PFSK-1 (cell line): Measurements from ENCODE around the gene TMEM19.

Experiments used
- FOXP2 ChIP-seq: optimal IDR thresholded peaks from 2 replicates; pipeline ENCODE3; 2011; ENCODE audit warnings: borderline replicate concordance, control low read depth, inconsistent platforms; ENCODE audit not compliant: insufficient read depth; ENCODE audit errors: extremely low read length, extremely low read depth
- POLR2AphosphoS5 ChIP-seq: IDR thresholded peaks from 2 replicates; pipeline ENCODE4 v1.6.1; 2012; ENCODE audit warnings: low read depth, mild to moderate bottlenecking, control low read depth, low read length, moderate library complexity
- REST ChIP-seq, 2 experiments: IDR thresholded peaks; 2 replicates each; pipeline versions ENCODE4 v1.6.1 to v1.8.0; 2011 to 2012; ENCODE audit warnings: low read depth in 2 of 2, low read length in 2 of 2, control low read depth in 1 of 2, inconsistent platforms in 1 of 2, mild to moderate bottlenecking in 1 of 2, moderate library complexity in 1 of 2; ENCODE audit not compliant: insufficient read depth in 1 of 2
- SIN3A ChIP-seq: IDR thresholded peaks from 2 replicates; pipeline ENCODE4 v1.6.1; 2012; ENCODE audit warnings: mild to moderate bottlenecking, low read length, moderate library complexity, borderline replicate concordance; ENCODE audit not compliant: insufficient read depth
- TAF1 ChIP-seq: IDR thresholded peaks from 2 replicates; pipeline ENCODE4 v1.6.1; 2012; ENCODE audit warnings: low read length, control low read depth, borderline replicate concordance; ENCODE audit not compliant: insufficient read depth

Gene TMEM19

GRCh38 chr12:71648537-71648936 lies 37.3 kb upstream of the TMEM19 start:
- no peak for TF ChIP-seq TAF1
- no peak for TF ChIP-seq FOXP2
- no peak for TF ChIP-seq REST (IDR thresholded peaks at IDR 0.05; ENCODE audit: insufficient read depth in 1 of 2, low read depth in 2 of 2, low read length in 2 of 2)
- no peak for TF ChIP-seq POLR2AphosphoS5
- no peak for TF ChIP-seq SIN3A

DNA sequence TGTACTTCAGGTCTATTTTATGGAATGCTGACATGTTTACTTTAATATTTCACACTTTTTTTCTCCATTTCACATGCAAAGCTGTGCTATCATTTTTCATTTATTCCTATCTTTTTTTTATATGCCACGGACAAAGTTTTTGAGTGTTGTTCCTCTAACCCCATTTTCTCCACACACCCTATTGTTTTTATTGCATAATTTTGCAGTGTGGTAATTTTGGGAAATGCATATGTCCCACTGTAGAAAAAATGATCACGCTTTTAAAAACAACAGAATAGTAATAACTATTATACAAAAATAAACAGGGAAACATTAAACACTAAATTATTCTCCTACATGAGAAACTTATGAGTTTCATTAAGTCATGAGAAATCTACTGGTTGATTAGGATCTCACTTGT lies 36.5 kb upstream of the TMEM19 start:
- no peak for TF ChIP-seq REST (IDR thresholded peaks at IDR 0.05; ENCODE audit: insufficient read depth in 1 of 2, low read depth in 2 of 2, low read length in 2 of 2)
- no peak for TF ChIP-seq TAF1
- no peak for TF ChIP-seq FOXP2
- TF ChIP-seq POLR2AphosphoS5: no peak
- TF ChIP-seq SIN3A: no peak

- TF ChIP-seq REST (IDR thresholded peaks at IDR 0.05; ENCODE audit: insufficient read depth in 1 of 2, low read depth in 2 of 2, low read length in 2 of 2): no peak
- no peak for TF ChIP-seq FOXP2
- no peak for TF ChIP-seq SIN3A
- TF ChIP-seq POLR2AphosphoS5: no peak
- TF ChIP-seq TAF1: no peak
Measured at GRCh38 chr12:71652656-71653055, 33.2 kb upstream of the TMEM19 start.

DNA sequence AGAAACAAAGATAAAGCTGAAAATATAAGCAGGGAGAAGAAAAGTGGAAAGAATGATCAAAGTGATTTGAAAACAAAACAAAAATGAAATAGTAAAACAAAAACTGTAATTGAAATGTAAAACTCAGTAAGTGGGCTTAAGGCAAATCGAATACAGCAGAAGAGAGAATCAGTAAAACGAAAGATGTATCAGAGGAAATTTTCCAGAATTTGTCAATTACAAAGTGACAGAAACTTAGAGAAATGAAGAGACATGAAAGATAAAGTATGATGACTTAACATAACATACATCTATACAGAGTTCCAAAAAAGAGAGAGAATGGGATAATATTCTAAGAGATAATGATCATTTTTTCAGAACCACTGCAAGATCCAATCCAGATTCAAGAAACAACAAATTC lies 32.7 kb upstream of the TMEM19 start:
- TF ChIP-seq SIN3A (no peak), REST (IDR thresholded peaks at IDR 0.05; ENCODE audit: insufficient read depth in 1 of 2, low read depth in 2 of 2, low read length in 2 of 2) (no peak), FOXP2 (no peak), POLR2AphosphoS5 (no peak), TAF1 (no peak)

DNA sequence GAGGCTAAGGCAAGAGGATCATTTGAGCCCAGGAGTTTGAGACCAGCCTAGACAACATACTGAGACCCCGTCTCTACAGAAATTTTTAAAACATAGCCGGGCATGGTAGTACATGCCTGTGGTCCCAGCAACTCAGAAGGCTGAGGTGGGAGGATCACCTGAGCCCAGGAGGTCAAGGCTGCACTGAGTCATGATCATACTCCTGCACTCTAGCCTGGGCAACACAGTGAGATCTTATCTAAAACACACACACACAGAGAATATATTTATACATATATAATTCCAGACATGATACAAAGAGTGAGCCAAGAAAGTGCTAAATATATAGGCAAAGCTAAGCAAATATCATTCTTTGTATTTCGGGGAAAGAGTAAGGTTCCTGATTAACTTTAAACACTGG lies 31.7 kb upstream of the TMEM19 start:
- TF ChIP-seq FOXP2 (no peak), POLR2AphosphoS5 (no peak), TAF1 (no peak), REST (IDR thresholded peaks at IDR 0.05; ENCODE audit: insufficient read depth in 1 of 2, low read depth in 2 of 2, low read length in 2 of 2) (no peak), SIN3A (no peak)
